ENCODE results near the gene BRSK2. TPM values are rescaled to one million over a fixed set of nuclear protein-coding genes. Genes with fewer than 3 reads are reported as not detected.

BRSK2 gene
- total and polyA plus RNA-seq, 2 donors (not counting 1 experiment from before 2014, with no cell fraction given), result 0.11 to 0.33 TPM

GRCh38 chr11:1368966-1369365 lies 20.8 kb upstream of the BRSK2 start:
- TF ChIP-seq, protein P1, sequence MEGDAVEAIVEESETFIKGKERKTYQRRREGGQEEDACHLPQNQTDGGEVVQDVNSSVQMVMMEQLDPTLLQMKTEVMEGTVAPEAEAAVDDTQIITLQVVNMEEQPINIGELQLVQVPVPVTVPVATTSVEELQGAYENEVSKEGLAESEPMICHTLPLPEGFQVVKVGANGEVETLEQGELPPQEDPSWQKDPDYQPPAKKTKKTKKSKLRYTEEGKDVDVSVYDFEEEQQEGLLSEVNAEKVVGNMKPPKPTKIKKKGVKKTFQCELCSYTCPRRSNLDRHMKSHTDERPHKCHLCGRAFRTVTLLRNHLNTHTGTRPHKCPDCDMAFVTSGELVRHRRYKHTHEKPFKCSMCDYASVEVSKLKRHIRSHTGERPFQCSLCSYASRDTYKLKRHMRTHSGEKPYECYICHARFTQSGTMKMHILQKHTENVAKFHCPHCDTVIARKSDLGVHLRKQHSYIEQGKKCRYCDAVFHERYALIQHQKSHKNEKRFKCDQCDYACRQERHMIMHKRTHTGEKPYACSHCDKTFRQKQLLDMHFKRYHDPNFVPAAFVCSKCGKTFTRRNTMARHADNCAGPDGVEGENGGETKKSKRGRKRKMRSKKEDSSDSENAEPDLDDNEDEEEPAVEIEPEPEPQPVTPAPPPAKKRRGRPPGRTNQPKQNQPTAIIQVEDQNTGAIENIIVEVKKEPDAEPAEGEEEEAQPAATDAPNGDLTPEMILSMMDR (conservative IDR thresholded peaks at IDR 0.05 in 1 of 2, IDR thresholded peaks at IDR 0.05 in 1 of 2; ENCODE audit: low read depth in 1 of 2, low read length in 2 of 2), result no peak
- TF ChIP-seq EZH2 (IDR thresholded peaks at IDR 0.05; ENCODE audit: low read length, missing control alignments), result no peak
- H2AFZ ChIP-seq (ENCODE audit: low read length), result no peak overlapping the region
- H3K9ac ChIP-seq (ENCODE audit: insufficient read depth, low read length), result no peak overlapping the region
- H3K9me3 ChIP-seq (ENCODE audit: control insufficient read depth, insufficient read depth, low read depth, low read length), result no peaks in the 10 kb centered on the region
- H3K4me1 ChIP-seq (ENCODE audit: control insufficient read depth, extremely low read depth, insufficient read depth, low read length), result no peaks in the 10 kb centered on the region
- no peaks in the 10 kb centered on the region for H3K79me2 ChIP-seq (ENCODE audit: control insufficient read depth, insufficient read depth, low read length)
- H3K27ac ChIP-seq (ENCODE audit: insufficient read depth, low read length), result no peak overlapping the region
- H3K27me3 ChIP-seq (ENCODE audit: control insufficient read depth, insufficient read depth, low read length), result no peaks in the 10 kb centered on the region
- H4K20me1 ChIP-seq (ENCODE audit: control insufficient read depth, extremely low read depth, insufficient read depth, low read length), result no peaks in the 10 kb centered on the region
- no peaks in the 10 kb centered on the region for H3K36me3 ChIP-seq (ENCODE audit: control insufficient read depth, insufficient read depth, low read length)
- no peak overlapping the region for H3K4me3 ChIP-seq (replicated peaks in 1 of 4; ENCODE audit: control extremely low read depth in 1 of 4, insufficient read depth in 1 of 4, low read depth in 3 of 4, low read length in 4 of 4)
- H3K4me2 ChIP-seq (ENCODE audit: extremely low read depth, insufficient read depth, low read length), result no peak overlapping the region
- DNase-seq (ENCODE audit: low read depth in 2 of 2), result no peak

DNA sequence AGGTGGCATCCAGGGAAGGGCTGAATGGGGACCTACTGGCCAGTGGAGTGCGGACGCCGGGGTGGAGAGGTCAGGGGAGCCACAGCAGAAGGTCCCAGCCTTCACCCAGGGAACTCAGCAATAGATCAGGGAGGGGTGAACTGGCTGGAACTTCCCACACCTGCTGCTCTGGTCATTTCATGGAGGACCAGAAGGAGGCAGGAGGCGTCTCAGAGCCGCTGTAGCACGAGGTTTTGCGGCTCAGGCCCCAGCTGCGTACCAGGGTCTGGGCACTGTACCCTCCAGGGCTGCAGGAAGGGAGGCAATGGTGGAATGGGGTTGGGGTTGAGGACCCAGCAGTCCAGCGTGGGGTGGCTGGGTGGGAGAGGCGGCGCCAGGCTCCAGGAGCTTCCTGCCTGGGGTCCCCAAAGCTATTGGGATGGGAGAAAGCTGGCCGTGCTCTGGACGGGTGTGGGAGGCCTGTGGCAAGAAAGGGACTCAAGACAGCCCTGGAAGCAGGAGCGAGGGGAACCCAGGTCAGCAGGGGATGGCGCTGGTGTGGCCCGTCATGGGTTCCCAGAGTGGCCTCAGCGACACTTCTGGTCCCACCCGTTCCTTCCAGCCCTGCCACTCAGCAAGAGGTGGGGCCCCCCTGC lies 20.2 kb upstream of the BRSK2 start:
- H4K20me1 ChIP-seq (ENCODE audit: control insufficient read depth, extremely low read depth, insufficient read depth, low read length), result no peaks in the 10 kb centered on the region

DNA sequence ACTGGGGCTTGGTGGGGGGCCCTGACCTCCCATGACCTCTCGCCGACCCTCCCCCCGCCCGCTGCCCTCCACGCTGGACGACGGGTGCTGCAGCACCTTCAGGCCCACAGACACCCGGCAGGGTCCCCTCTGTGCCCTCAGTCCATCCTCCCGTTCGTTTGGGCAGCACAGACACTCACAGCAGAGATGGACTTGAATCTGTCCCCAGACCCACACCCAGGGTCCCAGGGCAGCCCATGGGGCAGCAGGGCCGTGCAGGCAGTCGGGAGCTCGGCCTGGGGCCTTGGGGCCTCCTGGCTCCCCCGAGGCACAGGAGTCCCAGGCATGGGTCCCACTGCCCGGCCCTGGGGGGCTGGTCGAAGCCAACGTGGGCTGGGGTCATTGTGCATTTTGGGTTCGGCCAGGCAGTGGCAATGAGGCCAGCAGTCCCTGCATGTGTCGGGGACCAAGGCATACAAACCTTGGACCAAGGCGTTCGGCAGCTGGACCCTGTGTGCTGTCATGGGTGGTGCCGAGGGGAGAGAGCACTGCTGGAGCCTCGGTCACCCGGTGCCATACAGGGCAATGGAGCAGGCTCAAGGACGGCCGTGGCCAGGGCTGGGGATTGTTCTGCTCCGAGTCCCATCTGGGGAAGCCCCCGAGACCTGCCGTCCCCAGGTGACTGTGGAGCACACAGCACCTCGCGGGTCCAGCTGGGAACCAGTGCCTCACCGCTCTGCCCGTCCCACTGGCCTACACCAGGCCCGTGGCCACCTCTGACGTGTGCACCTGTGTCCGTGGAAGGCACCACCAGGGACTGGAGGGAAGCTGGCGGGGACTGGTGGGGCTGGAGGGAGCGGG lies 19.3 kb upstream of the BRSK2 start:
- DNase-seq (ENCODE audit: low read depth in 2 of 2), result no peak
- TF ChIP-seq EZH2 (IDR thresholded peaks at IDR 0.05; ENCODE audit: low read length, missing control alignments), result no peak
- TF ChIP-seq, protein P1 (conservative IDR thresholded peaks at IDR 0.05 in 1 of 2, IDR thresholded peaks at IDR 0.05 in 1 of 2; ENCODE audit: low read depth in 1 of 2, low read length in 2 of 2), result no peak
- no peaks in the 10 kb centered on the region for H4K20me1 ChIP-seq (ENCODE audit: control insufficient read depth, extremely low read depth, insufficient read depth, low read length)
- no peaks in the 10 kb centered on the region for H3K27me3 ChIP-seq (ENCODE audit: control insufficient read depth, insufficient read depth, low read length)
- no peaks in the 10 kb centered on the region for H3K79me2 ChIP-seq (ENCODE audit: control insufficient read depth, insufficient read depth, low read length)
- H2AFZ ChIP-seq (ENCODE audit: low read length), result no peak overlapping the region
- no peak overlapping the region for H3K9ac ChIP-seq (ENCODE audit: insufficient read depth, low read length)
- H3K27ac ChIP-seq (ENCODE audit: insufficient read depth, low read length), result no peak overlapping the region
- no peak overlapping the region for H3K4me3 ChIP-seq (replicated peaks in 1 of 4; ENCODE audit: control extremely low read depth in 1 of 4, insufficient read depth in 1 of 4, low read depth in 3 of 4, low read length in 4 of 4)
- no peaks in the 10 kb centered on the region for H3K4me1 ChIP-seq (ENCODE audit: control insufficient read depth, extremely low read depth, insufficient read depth, low read length)
- H3K36me3 ChIP-seq (ENCODE audit: control insufficient read depth, insufficient read depth, low read length), result no peaks in the 10 kb centered on the region
- H3K4me2 ChIP-seq (ENCODE audit: extremely low read depth, insufficient read depth, low read length), result no peak overlapping the region
- no peaks in the 10 kb centered on the region for H3K9me3 ChIP-seq (ENCODE audit: control insufficient read depth, insufficient read depth, low read depth, low read length)

More for the DNA sequence above, 20.2 kb upstream of the BRSK2 start:
- Histone ChIP-seq H3K27me3 (ENCODE audit: control insufficient read depth, insufficient read depth, low read length) (no peaks in the 10 kb centered on the region), H3K79me2 (ENCODE audit: control insufficient read depth, insufficient read depth, low read length) (no peaks in the 10 kb centered on the region), H3K27ac (ENCODE audit: insufficient read depth, low read length) (no peak overlapping the region), H3K36me3 (ENCODE audit: control insufficient read depth, insufficient read depth, low read length) (no peaks in the 10 kb centered on the region), H3K4me2 (ENCODE audit: extremely low read depth, insufficient read depth, low read length) (no peak overlapping the region), H3K4me1 (ENCODE audit: control insufficient read depth, extremely low read depth, insufficient read depth, low read length) (no peaks in the 10 kb centered on the region), H2AFZ (ENCODE audit: low read length) (no peak overlapping the region), H3K9me3 (ENCODE audit: control insufficient read depth, insufficient read depth, low read depth, low read length) (no peaks in the 10 kb centered on the region), H3K4me3 (replicated peaks in 1 of 4; ENCODE audit: control extremely low read depth in 1 of 4, insufficient read depth in 1 of 4, low read depth in 3 of 4, low read length in 4 of 4) (no peak overlapping the region), H3K9ac (ENCODE audit: insufficient read depth, low read length) (no peak overlapping the region)
- DNase-seq (ENCODE audit: low read depth in 2 of 2), result no peak
- TF ChIP-seq EZH2 (IDR thresholded peaks at IDR 0.05; ENCODE audit: low read length, missing control alignments), result no peak
- TF ChIP-seq, protein P1 (conservative IDR thresholded peaks at IDR 0.05 in 1 of 2, IDR thresholded peaks at IDR 0.05 in 1 of 2; ENCODE audit: low read depth in 1 of 2, low read length in 2 of 2), result no peak
